HG02642 (cell line): ENCODE results near the gene PHYHIPL.
"Not testable (repeated sequence)": the region's sequence is repeated elsewhere in the genome, so short reads cannot be mapped to it uniquely, and the experiment has no call there.

ENCODE experiments used
- ATAC-seq: cut with Tn5 transposase; IDR thresholded peaks from one replicate; pipeline ENCODE4 v1.9.1; 2021; ENCODE audit warnings: mild to moderate bottlenecking; ENCODE audit not compliant: unreplicated experiment, poor library complexity

PHYHIPL gene

DNA sequence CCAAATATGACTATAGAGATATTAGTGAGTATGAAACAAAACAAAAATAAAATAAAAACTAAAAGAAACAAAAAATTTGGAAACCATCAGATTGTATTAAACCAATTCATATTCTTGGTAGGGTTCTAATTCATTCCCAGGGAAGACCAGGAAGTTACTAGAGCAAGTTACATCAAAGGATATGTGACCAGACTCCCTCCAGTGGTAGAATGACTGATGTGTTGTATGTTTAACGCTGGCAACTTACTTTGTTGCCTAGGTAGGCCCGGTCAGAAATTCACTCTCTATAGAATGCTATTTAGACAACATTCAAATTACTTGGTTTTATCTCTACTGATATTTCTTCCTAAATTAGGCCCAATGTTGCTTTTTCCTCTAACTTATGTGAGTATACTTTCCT is 5.2 kb downstream of the PHYHIPL start:
- ATAC-seq, result no peak

DNA sequence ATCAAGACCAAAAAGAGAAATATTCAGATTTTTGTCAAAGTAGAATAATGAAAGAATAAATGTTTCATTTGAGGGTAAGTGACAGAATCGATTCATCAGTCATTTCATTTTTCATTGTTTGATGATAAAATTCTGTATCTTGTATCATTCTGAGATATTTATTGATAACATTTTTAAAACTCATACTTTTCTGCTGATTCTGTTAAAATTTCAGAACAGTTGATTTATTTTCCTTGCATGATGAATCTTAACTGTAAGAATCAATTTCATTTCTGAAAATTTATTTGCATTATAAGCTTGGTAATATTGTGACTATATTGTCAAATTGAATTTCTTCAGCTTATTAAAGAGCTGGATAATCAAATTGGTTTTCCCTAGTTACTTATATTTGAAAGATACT is 13.9 kb downstream of the PHYHIPL start:
- ATAC-seq, result no peak

DNA sequence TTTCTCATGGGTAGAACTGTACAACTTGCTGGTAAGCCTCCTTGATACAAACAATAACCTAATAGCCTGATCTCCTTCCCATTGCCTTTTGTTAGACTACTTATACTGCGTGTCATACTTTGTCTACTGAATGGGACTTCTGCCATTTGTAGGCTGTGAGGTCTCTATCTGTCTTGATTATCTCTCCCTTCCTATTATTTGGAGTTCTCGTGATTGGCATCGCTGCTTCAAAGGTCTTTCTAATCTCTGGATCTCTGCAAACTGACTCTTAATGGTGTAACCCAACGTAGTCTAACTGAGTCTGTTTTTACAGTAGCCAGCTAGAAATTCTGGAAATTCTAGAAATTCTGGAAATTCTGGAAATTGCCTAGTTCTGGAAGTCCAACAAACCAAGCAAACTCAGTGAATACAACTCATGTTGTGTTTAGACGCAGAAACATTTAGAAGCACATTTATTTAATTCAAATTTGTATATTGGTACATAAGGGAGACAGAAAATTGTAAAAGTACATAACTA is 29.8 kb downstream of the PHYHIPL start:
- no peak for ATAC-seq

DNA sequence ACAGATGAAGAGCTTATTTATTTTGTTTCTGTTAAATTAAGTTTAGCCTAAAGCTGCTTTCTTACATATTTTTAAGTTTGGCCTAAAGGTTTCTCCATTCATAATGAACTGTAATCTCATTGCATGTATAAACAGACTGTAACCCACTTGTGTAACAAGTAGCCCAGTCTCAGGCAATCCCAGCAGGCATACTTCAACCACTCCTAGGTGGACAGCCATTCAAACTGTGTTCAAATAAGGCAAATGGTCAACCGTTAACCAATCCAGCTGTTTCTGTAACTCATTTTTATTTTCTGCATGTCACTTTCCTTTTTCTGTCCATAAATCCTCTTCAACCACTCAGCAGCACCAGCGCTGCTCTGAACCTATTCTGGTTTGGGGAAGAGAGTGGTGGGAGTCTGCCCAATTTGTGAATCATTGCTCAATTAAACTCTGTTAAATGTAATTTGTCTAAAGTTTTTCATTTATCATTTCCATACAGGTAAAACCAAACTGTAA is 35.9 kb downstream of the PHYHIPL start:
- no peak for ATAC-seq

DNA sequence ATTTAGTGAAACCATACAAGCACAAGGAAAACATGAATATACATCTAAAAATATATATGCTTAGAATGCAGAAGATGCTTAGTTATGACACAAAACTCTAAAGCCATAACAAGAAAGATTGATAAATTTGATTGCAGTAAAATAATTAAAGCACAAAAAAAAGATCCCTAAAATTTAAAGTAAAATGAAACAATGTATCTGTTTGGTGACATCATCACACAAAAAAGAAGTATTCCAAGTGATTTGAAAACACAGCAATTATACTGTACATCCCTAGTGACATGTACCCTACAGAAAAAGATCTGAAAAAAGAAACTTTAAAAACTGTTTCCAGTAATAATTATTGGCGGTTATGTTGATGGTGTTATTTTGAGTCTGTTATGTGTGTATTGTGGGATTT is 37.7 kb downstream of the PHYHIPL start:
- ATAC-seq, result no peak

DNA sequence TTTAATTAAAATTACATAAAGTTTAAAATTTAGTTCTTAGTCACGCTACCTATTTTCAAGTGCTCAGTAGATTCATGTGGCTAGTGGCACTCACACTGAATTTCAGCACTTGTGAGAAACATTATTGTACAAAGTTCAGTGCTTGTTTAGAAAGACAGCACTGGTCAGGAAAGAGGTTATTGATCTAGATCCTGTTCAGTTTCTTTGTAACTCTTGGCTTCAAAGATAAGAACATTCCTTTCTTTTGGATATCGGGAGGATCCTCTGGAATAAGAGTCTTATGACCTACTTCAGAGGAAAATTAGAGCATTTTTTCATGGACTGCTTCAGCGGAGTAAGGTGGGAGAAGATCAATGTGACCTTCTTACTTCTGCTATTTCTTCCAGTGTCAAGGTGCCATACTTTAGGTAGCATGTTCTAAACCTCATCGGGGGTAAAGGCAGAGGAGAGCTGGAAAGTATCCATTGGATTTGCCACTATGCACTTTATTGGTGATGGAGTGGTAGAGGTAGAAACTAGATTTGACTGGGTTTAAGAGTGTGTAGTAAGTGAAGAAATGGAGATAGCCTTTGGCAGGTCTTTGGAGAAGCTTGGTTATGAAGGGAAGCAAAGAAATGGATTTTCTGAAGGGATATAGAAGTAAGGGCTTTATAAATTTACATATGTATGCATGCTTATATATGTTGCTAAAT is 39.9 kb downstream of the PHYHIPL start:
- no peak for ATAC-seq

DNA sequence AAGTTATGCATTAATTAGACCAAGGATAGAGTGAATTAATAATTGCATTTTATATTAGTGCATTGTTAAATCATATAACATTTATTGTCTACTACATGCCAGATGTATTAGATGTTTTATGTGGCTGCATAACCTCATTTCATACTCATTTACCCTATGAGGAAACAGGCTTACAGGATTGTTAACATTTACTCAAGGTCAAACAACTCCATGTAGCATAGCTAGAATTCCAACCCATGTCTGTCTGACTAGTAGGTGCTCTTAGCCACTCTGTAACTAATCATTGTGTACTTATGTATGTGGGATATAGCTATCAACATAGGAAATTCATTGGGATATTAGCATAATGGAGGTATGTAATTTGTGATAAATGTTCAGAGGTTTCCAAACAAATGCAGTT is 46.3 kb downstream of the PHYHIPL start:
- ATAC-seq, result no peak

DNA sequence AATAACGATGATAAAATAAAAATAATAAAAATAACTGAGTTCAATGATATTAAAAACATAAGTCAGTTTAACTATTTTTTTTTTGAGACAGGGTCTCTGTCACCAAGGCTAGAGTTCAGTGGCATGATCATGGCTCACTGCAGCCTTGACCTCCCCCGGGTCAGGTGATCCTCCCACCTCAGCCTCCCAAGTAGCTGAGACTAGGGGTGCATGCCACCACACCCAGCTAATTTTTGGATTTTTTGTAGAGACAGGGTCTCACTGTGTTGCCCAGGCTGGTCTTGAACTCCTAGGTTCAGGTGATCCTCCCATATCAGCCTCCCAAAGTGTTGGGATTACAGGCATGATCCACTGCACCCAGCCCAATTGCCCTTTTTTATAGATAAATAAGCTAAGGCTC is 47.2 kb downstream of the PHYHIPL start:
- not testable (repeated sequence) for ATAC-seq

DNA sequence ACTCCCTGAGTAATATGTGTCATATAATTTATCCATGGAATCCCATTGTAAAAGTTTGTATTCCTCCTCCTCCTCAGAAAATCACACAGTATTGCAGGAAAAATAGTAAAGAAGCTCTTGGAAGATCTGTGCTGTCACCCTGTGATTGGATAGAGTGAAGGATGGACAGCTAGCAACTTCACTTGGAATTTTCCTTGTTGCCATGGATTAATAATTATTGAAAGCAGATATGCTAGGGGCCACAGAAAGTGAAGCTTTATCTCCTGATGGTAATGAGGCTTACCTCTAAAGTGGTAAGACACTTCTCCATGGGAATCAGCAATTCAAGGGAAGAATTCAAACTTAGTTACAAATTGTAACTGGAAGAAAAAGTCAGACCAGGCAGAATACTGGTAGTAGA is 48.8 kb downstream of the PHYHIPL start:
- ATAC-seq, result no peak

DNA sequence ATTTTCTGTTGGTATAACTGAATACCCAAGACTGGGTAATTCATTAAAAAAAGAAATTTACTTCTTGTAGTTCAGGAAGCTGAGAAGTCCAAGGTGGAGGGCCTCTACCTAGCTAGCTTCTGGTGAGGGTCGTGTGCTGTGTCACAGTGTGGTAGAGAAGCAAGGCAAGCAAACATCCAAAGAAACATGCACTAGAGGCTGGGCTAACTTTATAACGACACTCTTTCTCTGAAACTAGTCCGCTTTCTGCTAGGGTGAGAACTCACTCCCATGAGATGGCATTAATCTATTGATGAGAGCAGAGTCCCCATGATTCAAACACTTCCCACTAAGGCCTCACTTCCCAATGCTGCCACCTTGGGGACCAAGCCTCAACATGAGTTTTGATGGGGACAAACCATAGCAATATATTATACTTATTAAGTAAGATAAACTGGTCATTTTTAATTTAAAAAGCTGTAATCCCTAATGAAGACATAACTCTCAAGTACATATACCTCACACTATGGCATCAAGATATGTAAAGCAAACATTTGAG is 50.8 kb downstream of the PHYHIPL start:
- no peak for ATAC-seq

DNA sequence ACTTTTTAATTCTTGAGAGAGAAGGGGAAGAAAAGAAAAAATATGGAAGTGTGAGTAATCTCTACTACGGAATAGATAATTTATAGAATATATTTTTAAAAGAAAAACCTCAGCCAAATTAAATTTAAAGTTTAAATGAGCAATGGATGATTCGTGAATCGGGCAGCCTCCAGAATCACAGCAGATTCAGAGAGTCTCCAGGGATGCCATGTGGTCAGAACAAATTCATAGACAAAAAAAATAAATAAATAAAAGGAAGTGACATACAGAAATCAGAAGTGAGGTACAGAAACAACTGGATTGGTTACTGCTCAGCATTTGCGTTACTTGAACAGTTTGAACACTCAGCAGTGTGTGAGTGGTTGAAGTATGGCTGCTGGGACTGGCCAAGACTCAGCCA is 53.0 kb downstream of the PHYHIPL start:
- ATAC-seq, result no peak

DNA sequence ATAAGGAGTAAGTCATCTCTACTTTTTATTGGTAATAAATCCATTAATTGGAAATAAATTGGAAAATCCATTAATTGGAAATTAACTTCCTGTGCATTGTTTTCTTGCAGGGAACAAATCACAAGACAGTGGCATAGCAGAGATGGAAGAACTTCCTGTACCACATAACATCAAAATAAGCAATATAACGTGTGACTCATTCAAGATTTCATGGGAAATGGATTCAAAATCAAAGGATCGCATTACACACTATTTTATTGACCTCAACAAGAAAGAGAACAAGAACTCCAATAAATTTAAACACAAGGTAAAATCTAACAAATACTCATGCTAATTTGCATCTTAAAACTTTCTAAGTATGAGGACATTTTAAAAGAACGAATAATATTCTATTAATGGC is 57.8 kb downstream of the PHYHIPL start:
- ATAC-seq, result no peak

DNA sequence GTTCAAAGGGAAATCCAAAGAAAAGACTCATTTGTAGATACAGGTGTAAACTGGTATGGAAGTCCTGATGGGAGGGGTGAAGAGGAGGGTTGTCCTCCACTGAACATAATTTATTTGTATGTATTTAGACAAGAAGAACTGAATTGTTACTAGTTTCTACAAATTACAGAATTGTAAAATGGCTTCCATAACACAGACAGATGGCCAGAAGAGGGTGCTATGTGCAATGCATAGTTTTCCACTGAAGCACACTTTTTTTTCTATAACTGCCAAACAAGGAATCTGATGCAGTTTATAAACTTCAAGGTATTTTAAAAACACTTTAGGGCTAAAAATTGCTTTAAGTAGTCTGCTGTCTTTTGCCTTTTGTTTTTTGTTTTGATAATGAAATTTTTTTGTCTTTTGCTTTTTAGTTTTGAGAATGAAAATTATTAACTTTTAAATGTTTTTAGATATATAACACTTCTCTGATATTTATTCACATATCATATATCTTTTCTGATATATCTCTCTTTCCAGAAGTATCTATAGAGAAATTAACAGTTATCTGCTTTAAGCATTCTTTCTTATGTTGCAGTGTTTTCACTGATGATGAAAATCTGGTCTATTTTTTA is 58.5 kb downstream of the PHYHIPL start:
- ATAC-seq, result no peak

DNA sequence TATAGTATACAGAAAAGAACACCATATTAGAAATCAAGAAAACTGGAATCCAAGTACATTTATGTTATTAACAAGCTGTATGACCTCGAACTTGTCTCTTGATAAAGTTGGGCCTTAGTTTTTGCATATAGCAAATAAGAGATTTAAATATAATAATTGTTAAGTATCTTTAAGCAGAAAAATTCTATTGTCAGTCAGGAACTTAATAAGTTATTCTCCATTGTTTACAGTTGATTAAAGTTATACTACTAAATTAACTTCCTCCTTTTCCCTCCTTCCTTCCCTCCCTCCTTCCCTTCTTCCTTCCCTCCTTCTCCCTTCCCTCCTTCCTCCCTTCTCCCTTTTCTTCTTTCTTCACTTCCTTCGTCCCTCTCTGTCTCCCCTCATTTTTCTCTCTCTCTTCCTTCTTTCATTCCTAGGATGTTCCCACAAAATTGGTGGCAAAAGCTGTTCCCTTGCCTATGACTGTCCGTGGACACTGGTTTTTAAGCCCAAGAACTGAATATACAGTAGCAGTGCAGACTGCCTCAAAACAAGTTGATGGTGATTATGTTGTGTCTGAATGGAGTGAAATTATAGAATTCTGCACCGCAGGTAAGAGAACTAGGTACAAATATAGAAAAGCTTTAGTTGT is 59.7 kb downstream of the PHYHIPL start:
- ATAC-seq, result no peak

DNA sequence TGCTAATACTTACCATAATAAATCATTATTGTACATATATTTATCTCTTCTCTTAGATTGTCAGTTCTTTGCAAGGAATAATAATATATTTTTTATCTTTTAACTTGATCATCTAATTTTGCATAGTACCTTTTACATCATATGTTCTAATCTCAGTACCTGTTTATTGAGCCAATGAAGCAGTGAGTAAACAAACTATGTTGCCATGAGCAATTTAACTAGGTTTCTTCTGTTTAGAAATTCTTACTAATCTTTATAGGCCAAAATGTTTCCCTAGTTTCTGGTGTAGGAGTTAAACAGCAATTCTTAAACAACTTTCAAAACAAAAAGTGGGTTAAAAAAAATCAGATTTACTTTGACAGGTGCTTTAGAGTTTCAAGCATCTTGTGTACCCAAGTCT is 61.3 kb downstream of the PHYHIPL start:
- no peak for ATAC-seq

DNA sequence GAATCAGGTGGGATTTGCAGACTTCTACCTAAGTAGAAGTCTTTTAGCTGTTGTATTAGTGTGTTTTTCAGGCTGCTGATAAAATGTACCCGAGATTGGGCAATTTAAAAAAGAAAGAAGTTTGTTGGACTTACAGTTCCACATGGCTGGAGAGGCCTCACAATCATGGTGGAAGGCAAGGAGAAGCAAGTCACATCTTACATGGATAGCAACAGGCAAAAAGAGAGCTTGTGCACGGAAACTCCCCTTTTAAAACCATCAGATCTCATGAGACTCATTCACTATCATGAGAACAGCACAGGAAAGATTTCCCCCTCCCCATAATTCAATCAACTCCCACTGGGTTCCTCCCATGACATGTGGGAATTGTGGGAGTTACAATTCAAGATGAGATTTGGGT is 62.7 kb downstream of the PHYHIPL start:
- ATAC-seq, result not testable (repeated sequence)

DNA sequence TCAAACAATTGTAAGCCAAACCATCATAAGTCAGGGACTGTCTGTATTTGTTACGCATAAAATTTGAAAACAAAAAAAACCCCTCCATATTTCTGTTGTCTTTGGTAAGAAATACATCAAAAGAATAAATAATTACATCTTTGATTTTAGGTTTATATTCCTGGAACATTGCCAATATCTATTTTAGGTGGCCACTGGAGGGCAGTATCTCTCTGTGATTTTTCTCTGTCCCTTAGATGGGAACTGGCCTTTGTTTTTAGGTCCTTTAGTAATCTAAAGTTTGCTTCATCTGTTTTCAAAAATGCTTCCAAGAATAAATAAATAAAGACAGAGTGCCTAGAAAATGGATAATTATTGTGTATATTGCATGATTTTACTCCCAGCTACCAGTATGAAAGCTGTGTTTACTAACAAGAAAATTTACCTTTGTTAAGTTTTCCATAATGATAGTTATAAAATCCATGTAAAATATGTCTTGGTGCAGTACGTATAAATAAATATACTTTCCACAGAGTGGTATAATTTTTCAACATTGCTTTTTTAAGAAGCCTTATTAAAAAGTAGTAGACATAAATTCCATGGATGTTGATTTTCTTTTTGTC is 64.2 kb downstream of the PHYHIPL start:
- ATAC-seq, result no peak

DNA sequence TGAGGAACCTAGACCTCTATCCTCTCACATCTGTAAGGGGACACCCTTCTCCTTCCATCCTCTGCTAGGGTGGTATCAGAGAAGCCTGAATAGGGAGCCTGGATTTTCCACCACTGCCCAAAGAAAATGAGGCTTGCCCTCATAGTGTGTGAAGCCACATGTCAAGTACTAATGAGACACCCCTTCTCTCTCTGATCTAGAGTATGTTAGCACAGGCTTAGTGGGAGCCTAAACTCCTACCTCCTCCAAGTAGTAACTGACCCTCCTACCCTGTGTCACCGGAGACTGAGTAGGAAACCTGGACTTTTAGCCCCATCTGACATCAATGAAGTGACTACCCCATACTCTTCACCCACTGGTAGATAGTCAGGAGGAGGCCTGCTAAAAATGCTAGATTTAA is 65.6 kb downstream of the PHYHIPL start:
- ATAC-seq, result no peak

DNA sequence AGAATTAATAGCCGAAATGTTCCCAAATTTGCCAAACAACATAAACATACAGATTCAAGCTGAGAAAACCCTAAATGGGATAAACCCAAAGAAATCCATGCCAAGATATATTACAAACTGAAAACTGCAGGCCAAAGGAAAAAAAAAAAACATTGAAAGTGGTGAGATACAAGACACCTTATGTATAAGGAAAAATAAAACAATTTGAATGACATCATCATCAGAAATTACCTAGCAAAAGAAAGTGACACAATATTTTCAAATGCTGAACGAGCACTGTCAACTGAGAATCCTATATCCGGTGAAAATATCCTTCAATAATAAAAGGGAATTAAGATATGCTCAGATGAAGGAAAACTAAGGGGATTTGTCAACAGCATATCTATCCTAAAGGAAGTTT is 66.5 kb downstream of the PHYHIPL start:
- ATAC-seq, result no peak

DNA sequence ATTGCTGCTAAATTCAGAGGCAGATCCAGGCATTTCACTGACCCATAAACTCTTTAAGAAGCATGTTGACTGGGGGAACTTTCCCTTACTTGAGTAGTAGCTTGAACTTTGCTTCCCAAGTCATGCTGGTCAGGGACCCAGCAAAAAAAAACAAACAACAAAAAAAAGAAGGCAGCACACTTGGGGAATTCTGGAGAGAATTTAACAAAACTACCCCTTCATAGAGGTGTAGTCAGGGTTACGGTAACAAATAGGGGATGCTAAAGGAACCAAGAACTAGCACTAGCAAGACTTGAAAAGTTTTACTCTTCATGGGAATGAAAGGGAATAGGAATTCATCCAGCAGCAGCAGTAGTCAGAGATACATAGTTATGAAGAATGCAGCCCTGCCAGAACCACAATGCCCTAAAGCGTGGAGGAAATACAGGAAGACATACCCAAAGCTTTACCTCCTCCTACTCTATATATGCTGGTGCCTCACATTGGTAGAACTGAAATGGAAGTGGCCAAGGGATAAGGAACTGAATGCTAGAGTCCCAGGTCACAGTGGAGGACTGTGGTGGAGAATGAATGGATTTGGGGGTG is 67.3 kb downstream of the PHYHIPL start:
- ATAC-seq, result no peak
